PC-3 (cell line): ENCODE data around the gene MAML2.

Experiments used
- CTCF ChIP-seq: fragments of 300-600 bp; sonication (generic); conservative IDR thresholded peaks from 2 replicates; pipeline ENCODE4 v1.5.1; 2017; ENCODE audit warnings: antibody characterized with exemption, low read depth, mild to moderate bottlenecking, low read length
- EZH2 ChIP-seq: fragments of 300-600 bp; sonication (generic); IDR thresholded peaks from one replicate; pipeline ENCODE4 v1.6.1; 2017; ENCODE audit warnings: antibody characterized with exemption, mild to moderate bottlenecking, low read length; ENCODE audit not compliant: unreplicated experiment
- EZH2phosphoT487 ChIP-seq: fragments of 300-600 bp; sonication (generic); IDR thresholded peaks from 2 replicates; pipeline ENCODE4 v1.6.1; 2018; ENCODE audit warnings: mild to moderate bottlenecking, antibody characterized with exemption, low read length, borderline replicate concordance

GRCh38 chr11:96173906-96174305, 169.1 kb downstream of the MAML2 start:
- TF ChIP-seq CTCF (no peak), EZH2phosphoT487 (no peak), EZH2 (no peak)
